ENCODE measurements around the gene TRIP13. TPM values are rescaled to one million over a fixed set of nuclear protein-coding genes. Genes with fewer than 3 reads are reported as not detected.

TRIP13 gene
- total and polyA plus RNA-seq, 10 of the 15 experiments (the other 5 are each of a cell fraction or from before 2014, with no cell fraction given): 15.1 to 64.9 (median 32.2) TPM

DNA sequence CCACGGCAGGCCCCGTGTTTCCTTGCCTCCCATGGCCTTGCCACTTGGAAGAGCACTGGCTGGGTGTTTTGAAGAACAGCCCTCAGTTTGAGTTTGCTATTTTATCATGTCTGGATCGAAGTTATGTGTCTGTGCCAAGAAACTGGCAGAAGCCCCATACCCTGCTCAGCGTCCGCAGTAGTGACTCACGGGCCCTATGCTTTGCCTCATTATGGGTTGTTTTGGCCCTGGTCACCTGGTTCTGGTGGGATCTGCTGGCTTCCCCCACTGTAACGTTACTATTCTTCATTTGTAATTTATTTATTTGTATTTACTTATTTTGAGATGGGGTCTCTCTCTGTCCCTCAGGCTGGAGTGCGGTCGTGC lies 73.6 kb downstream of the TRIP13 start:
- WGBS (ENCODE audit: insufficient coverage, insufficient replicate concordance, low lambda C conversion rate, missing lambda C conversion rate): 50% methylated on average over 9 of the region's 9 CpGs
- in situ Hi-C loops (cut with MboI) (no loop called here), intact Hi-C loops (cut with micrococcal nuclease; ENCODE audit: unreplicated experiment) (no loop called here)
- Histone ChIP-seq H4K20me1 (ENCODE audit: control insufficient read depth, insufficient read depth) (no peaks in the 10 kb centered on the region), H3K27ac (ENCODE audit: control insufficient read depth, insufficient read depth) (no peak overlapping the region), H3K9me3 (replicated peaks; ENCODE audit: control insufficient read depth, insufficient read depth, low read length) (no peaks in the 10 kb centered on the region), H3K9ac (ENCODE audit: control insufficient read depth, insufficient read depth, low read length) (no peak overlapping the region), H3K4me1 (ENCODE audit: control insufficient read depth, insufficient read depth, low read length) (peaks cover 17% of the 10 kb centered on the region), H3K27me3 (replicated peaks in 1 of 2; ENCODE audit: control insufficient read depth in 2 of 2, insufficient read depth in 2 of 2, low read length in 1 of 2) (peaks cover 0 to 5% of the 10 kb centered on the region in 2 experiments; a peak in 2 of 4 replicates), H3K4me2 (ENCODE audit: control insufficient read depth, insufficient read depth) (no peak overlapping the region), H3K79me2 (ENCODE audit: control insufficient read depth, insufficient read depth, low read length) (no peaks in the 10 kb centered on the region), H3K36me3 (ENCODE audit: control insufficient read depth in 2 of 2, insufficient read depth in 2 of 2, low read length in 1 of 2) (no peaks in the 10 kb centered on the region), H2AFZ (ENCODE audit: control insufficient read depth, low read depth, low read length) (no peak overlapping the region), H3K4me3 (no peak overlapping the region)
- POLR2A ChIA-PET: no interaction called here
- RAD21 ChIA-PET (ENCODE audit: unreplicated experiment): no interaction called here
- TF ChIP-seq CBFB (IDR thresholded peaks at IDR 0.05; ENCODE audit: low read depth) (no peak), SMC3 (IDR thresholded peaks at IDR 0.05; ENCODE audit: borderline replicate concordance, low read length) (no peak), POLR2AphosphoS5 (IDR thresholded peaks at IDR 0.05; ENCODE audit: low read length) (no peak)
- TF ChIP-seq, protein P1, sequence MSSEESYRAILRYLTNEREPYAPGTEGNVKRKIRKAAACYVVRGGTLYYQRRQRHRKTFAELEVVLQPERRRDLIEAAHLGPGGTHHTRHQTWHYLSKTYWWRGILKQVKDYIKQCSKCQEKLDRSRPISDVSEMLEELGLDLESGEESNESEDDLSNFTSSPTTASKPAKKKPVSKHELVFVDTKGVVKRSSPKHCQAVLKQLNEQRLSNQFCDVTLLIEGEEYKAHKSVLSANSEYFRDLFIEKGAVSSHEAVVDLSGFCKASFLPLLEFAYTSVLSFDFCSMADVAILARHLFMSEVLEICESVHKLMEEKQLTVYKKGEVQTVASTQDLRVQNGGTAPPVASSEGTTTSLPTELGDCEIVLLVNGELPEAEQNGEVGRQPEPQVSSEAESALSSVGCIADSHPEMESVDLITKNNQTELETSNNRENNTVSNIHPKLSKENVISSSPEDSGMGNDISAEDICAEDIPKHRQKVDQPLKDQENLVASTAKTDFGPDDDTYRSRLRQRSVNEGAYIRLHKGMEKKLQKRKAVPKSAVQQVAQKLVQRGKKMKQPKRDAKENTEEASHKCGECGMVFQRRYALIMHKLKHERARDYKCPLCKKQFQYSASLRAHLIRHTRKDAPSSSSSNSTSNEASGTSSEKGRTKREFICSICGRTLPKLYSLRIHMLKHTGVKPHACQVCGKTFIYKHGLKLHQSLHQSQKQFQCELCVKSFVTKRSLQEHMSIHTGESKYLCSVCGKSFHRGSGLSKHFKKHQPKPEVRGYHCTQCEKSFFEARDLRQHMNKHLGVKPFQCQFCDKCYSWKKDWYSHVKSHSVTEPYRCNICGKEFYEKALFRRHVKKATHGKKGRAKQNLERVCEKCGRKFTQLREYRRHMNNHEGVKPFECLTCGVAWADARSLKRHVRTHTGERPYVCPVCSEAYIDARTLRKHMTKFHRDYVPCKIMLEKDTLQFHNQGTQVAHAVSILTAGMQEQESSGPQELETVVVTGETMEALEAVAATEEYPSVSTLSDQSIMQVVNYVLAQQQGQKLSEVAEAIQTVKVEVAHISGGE (CRISPR knock-in tag; IDR thresholded peaks at IDR 0.05): no peak
- TF ChIP-seq, protein P2, sequence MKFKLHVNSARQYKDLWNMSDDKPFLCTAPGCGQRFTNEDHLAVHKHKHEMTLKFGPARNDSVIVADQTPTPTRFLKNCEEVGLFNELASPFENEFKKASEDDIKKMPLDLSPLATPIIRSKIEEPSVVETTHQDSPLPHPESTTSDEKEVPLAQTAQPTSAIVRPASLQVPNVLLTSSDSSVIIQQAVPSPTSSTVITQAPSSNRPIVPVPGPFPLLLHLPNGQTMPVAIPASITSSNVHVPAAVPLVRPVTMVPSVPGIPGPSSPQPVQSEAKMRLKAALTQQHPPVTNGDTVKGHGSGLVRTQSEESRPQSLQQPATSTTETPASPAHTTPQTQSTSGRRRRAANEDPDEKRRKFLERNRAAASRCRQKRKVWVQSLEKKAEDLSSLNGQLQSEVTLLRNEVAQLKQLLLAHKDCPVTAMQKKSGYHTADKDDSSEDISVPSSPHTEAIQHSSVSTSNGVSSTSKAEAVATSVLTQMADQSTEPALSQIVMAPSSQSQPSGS (IDR thresholded peaks at IDR 0.05; ENCODE audit: low read length): no peak
- CTCF ChIA-PET: no interaction called here
- no peak for FAIRE-seq
- ATAC-seq: no peak
- BruUV-seq (replicated peaks): no TSS peak
- SMC1A ChIA-PET (ENCODE audit: uncharacterized antibody, unreplicated experiment): no interaction called here
- DNase-seq (ENCODE audit: low read depth, low spot score): no peak

Measured in GM12878 (cell line).